Fibroblast of villous mesenchyme (primary cell): Measurements from ENCODE around the gene THRA. TPM values are rescaled to one million over a fixed set of nuclear protein-coding genes. Genes with fewer than 3 reads are reported as not detected.
A peak's percentile ranks its signal among the peaks of the same experiment; 100 is the strongest.

Experiments
- DNase-seq: peaks from one replicate; pipeline ENCODE4 v3.0.0-alpha.2; 2010; ENCODE audit warnings: low read depth
- H3K4me3 ChIP-seq: 2 replicates; pipeline ENCODE4 v1.5.1; 2011; ENCODE audit warnings: low read depth, mild to moderate bottlenecking, low read length
- total RNA-seq: library from RNA; depleted of rRNA; stranded (reverse); fragments of >200 nt; gene quantifications from 2 replicates; pipeline ENCODE4 v1.2.3, GENCODE V29; 2012
- TF ChIP-seq, protein P1 (sequence below): IDR thresholded peaks from 2 replicates; pipeline ENCODE4 v1.5.1; 2012; ENCODE audit warnings: low read depth, mild to moderate bottlenecking, low read length; ENCODE audit not compliant: insufficient read depth

Gene THRA
- total RNA-seq, 1 donor, result 27.2 TPM

DNA sequence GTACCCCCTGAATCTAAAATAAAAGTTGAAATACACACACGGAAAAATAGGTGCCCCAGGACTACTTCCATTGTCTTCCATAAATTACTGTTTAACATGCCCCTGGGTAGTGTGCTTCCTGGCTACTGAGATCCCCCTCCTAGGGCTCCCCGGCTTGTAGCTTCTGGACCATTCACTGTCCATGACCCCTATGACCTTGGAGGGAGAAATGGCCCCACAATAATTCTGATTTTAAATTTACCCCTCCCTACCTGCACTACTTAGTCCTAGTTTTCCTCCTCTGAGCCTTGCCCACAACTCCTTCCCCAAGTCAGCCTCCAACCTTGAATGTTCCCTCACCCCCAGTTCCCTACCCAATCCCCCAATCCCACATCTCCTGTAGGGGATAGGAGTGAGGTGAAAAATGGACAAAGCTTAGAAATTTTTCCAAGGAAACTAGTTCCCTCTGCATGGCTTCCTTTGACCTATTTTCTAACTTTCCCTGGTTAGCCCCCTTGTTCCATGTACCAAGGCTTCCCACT lies 49.5 kb downstream of the THRA start:
- no peak for DNase-seq
- no peak overlapping the region for H3K4me3 ChIP-seq
- TF ChIP-seq, protein P1, sequence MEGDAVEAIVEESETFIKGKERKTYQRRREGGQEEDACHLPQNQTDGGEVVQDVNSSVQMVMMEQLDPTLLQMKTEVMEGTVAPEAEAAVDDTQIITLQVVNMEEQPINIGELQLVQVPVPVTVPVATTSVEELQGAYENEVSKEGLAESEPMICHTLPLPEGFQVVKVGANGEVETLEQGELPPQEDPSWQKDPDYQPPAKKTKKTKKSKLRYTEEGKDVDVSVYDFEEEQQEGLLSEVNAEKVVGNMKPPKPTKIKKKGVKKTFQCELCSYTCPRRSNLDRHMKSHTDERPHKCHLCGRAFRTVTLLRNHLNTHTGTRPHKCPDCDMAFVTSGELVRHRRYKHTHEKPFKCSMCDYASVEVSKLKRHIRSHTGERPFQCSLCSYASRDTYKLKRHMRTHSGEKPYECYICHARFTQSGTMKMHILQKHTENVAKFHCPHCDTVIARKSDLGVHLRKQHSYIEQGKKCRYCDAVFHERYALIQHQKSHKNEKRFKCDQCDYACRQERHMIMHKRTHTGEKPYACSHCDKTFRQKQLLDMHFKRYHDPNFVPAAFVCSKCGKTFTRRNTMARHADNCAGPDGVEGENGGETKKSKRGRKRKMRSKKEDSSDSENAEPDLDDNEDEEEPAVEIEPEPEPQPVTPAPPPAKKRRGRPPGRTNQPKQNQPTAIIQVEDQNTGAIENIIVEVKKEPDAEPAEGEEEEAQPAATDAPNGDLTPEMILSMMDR, result no peak

DNA sequence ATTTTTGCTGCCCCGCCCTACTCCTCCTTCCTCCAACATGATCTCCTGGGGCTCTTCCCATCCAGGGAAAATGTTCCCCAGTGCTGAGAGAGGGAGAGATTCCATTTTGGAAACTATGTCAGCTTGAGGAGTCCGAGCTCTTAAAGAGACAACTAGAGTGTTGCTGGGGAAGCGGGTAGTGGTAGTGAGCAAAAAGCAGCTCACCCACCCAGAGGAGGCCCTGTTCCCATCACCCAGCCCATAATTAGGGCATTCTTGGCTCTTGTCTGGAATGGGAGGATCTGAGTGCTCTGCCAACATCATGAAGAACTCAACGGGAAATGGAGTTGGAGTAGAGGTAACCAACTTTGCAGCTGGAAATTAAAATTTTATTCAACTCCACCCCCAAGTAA lies 49.9 kb downstream of the THRA start:
- H3K4me3 ChIP-seq, result no peak overlapping the region
- TF ChIP-seq, protein P1, result no peak
- DNase-seq, result no peak

DNA sequence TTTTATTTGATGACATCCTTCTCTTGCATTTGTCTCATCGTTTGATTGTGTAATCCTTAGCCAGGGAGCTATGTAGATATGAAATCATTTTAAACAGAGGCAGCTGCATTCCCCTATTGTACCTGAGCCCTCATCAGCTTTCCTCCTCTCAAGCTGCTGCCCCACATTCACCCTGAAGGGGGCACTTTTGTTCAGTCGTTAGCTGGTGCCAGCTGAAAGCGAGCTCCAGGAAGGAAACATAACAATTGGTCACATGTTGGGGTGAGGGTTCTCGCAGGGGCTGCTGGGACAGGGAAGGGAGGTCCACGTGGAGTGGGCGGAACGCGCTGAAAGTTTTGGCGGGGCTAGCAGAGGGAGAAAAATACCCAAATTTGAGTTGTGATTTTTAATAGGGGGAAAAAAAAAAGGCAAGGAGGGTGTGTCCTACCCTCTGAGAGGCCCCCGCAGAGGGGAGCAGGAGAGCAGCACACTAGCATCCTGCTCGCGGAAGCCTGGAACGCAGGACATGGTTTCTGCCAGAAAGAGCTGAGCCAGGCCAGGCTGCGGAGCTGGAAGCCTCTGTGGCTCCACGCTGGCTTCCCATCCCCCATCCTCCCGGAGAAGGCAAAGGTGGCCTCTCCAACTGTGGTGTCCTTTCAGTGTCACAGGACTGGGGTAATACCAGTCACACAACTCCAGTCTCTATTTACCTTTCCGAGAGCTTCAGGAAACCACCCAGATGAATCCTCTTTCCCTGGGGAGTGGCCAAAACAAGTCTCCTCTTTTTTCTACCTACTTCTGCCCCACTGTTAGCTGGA lies 50.5 kb downstream of the THRA start:
- TF ChIP-seq, protein P1, result peak; percentile 93
- peak overlapping the region; percentile 49 for H3K4me3 ChIP-seq
- peak; percentile 94 for DNase-seq

GRCh38 chr17:40113907-40114245 lies 51.1 kb downstream of the THRA start:
- TF ChIP-seq, protein P1, result no peak
- DNase-seq, result no peak
- H3K4me3 ChIP-seq, result no peak overlapping the region

DNA sequence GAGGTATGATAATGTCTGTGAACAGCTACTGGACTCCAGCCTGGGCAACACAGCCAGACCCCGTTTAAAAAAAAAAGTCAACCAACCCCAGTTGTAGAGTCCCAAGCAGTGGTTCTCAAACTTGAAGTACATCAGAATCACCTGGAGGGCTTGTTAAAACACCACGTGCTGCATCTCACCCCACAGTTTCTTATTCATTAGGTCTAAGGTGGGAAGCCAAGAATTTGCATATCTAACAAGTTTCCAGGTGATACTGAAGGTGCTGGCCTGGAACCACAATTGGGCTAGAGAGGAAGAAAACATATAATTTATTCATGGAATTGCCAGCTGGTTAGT lies 52.3 kb downstream of the THRA start:
- TF ChIP-seq, protein P1, result no peak
- no peak for DNase-seq
- H3K4me3 ChIP-seq, result no peak overlapping the region

- DNase-seq, result peak; percentile 84
- TF ChIP-seq, protein P1, result no peak
- H3K4me3 ChIP-seq, result peak within 1 kb of the TSS; percentile 92
Observed at GRCh38 chr17:40121181-40122135, 58.7 kb downstream of the THRA start, which contains the start of gene MSL1. TSS of gene MSL1 (plus strand) at chr17:40121971. CDS start at chr17:40122613, 642 bp downstream.
